ENCODE results near the gene ZNF764.

- TF ChIP-seq CTCF (IDR thresholded peaks at IDR 0.05; ENCODE audit: insufficient read depth, low read length, poor library complexity, severe bottlenecking) = no peak
- no peak for TF ChIP-seq EZH2phosphoT487 (conservative IDR thresholded peaks at IDR 0.05; ENCODE audit: low read length)
Observed at GRCh38 chr16:30604316-30604947, 46.3 kb upstream of the ZNF764 start.
